Activated effector memory CD4-positive, alpha-beta T cell treated with Interleukin-2 at 50 U/mL for 16 hours (primary cell): ENCODE measurements around the gene OARD1.

Experiments
- DNase-seq: peaks from one replicate; pipeline ENCODE4 v3.0.0-alpha.2; 2020

OARD1 gene

DNA sequence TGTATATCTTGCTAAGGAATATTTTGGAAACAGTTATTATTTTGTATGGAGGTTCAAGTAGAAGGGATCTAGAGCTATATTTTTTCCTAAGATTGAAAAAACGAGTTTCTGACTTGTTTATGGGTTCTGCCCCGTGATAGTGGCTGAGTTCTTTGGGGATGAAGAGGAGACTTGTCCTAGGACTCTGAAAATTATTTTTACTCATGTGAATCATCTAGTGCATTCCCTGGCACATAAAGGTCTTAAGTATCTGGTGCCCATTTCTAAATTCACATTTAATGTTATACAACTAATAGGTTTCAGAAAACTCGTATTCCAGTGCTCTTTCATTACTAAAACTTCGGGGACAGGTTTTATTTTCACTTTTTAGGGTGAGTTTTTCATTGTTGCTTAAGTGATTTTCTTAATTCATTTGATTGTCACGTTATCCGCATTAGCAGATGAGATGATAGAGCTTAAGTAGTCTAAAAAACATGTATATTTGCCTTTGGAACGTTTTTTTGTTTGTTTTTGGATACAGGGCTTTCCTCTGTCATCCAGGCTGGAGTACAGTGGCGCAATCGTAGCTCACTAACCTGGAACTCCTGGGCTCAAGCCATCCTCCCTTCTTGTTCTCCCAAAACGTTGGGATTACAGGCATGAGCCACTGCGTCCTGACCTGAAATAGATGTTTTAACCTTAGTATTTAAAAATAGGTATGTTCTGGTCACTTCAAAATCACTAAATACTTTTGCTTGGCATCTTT, 2.7 kb upstream of the OARD1 start:
- no peak for DNase-seq

DNA sequence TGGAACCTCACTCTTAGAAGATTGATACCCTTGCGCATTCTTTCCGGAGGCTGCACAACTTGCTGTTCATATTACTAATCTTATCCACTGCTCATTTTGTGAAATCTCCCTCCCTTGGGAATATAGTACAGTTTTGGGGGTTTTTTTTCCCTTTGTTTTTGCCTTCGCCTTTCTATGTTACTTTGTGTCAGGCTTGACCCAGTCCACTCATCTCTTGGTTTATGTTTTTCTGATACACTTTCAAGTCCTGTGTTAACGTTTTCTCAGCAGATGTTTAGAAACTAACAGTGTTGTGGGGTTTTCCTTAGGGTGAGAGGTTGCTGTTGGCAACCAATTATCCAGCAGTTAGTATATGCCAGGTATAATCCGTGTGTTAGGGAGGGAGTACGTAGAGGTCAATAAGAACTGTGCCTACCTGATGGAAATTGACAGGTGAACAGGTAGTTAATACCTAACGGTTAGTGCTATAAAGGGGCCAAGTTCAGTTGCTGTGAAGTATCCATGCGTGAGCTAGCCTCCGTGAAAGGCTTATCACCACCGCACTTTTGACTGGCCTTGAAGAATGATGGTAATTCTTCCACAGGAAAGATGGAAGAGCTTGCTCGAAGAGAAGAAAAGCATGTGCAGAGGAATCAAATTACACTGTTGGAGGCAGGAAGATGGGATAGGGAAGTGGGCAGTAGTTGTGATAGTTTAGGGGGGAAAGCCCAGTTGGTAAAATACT, 2.0 kb upstream of the OARD1 start:
- DNase-seq, result no peak

GRCh38 chr6:41073203-41073967, 1.2 kb upstream of the OARD1 start:
- peak; percentile 72 for DNase-seq

- DNase-seq, result no peak
These were observed 663 bp upstream of the OARD1 start, which contains the start of gene NFYA for GRCh38 chr6:41072836-41073202. TSS of gene NFYA (plus strand) at chr6:41072974. CDS start at chr6:41079090, 6,116 bp downstream.

- DNase-seq, result no peak
These were observed 644 bp downstream of the OARD1 start for GRCh38 chr6:41071501-41071922.

DNA sequence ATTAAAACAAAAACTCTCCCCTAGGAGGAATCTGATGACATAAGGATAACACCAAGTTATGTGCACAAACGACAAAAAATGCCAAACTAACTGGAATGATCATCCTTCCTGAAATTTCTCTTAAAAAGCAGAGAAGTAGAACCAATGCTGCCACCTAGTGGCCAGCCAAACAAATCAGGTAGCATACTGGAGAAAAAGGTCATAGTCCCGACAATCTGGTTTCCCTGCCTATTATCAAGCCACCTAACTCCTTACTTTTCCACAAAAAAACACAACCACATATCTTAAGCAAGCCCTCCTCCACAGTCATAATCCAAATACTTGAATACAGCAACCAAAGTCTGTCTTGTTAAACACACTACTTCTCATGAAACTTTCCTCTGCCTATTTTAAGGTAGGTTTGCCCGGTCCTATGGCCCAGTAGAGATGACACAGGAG, 5.3 kb downstream of the OARD1 start:
- peak; percentile 32 for DNase-seq

DNA sequence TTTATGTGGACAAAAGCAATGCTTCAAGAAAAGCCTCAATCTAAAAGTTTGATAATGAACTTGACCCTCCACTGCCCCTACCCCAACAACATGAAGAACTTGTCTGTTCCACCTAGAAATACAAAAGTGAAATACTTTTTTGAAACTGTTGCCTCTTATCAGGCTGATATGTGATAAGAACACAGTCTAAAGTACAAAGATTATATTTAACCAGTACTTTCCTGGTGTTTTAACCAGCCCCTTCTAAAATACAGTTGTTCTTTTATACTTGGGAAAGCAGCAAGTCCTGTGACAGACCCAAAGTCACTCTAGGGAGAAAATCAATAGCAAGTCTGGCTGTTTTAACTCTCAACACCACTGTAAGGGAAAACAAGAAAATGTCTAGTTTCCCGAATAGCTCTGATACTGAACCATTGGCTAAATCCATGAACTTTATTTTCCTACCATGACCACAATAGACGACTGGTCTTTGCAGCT, 6.6 kb downstream of the OARD1 start:
- no peak for DNase-seq

- no peak for DNase-seq
These were observed 7.3 kb downstream of the OARD1 start for GRCh38 chr6:41064841-41065240.

DNA sequence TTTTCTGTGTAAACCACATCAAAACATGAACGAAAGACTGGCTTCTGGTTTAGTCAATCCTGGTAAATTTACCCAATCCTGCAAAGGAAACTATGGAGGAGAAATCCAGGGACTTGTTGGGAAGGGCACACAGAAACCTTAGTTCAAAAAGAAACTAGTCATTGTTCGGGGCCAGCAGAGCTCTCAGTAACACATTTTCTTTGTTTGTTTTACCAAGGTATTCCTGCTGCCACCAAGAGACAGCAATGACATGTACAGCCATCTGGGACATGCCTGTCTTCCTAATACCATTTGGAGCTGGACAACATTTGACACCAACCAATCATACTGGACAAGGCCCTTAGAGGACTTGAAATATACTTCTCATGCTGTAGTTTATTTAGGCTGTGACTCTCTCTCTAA, 8.3 kb downstream of the OARD1 start:
- DNase-seq, result no peak

DNA sequence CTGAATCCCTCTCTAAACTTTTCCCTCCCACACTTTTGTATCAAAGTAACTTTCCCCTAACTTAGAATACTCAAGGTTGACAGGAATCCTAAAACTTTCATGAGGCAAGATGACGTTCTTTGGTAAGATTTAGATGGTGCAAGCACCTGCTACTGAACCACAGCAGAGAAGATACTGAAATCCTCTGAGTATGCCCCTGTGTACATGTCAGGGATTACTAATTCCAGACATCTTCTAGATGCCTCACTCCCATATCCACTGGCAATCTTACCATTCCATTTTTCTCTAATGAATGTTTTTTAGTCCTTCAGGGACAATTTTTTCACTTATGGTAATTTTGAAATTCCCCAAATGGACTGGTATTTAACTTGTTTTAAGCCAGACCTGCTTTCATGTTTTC, 10.1 kb downstream of the OARD1 start:
- DNase-seq, result no peak

DNA sequence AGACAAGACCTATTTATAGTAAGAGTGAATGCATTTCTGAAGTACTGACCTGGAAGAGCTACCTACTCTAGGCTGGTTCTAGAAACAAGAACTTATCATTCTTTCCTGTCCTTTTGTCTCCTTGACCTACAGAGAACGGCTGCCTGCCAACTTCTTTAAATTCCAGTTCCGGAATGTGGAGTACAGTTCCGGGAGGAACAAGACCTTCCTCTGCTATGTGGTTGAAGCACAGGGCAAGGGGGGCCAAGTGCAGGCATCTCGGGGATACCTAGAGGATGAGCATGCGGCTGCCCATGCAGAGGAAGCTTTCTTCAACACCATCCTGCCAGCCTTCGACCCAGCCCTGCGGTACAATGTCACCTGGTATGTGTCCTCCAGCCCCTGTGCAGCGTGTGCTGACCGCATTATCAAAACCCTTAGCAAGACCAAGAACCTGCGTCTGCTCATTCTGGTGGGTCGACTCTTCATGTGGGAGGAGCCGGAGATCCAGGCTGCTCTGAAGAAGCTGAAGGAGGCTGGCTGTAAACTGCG, 10.9 kb downstream of the OARD1 start:
- DNase-seq, result no peak

GRCh38 chr6:41059556-41059955, 12.6 kb downstream of the OARD1 start:
- no peak for DNase-seq

GRCh38 chr6:41058783-41059181, 13.4 kb downstream of the OARD1 start:
- DNase-seq, result no peak

- DNase-seq, result no peak
These were observed 15.2 kb downstream of the OARD1 start for GRCh38 chr6:41056768-41057490.

DNA sequence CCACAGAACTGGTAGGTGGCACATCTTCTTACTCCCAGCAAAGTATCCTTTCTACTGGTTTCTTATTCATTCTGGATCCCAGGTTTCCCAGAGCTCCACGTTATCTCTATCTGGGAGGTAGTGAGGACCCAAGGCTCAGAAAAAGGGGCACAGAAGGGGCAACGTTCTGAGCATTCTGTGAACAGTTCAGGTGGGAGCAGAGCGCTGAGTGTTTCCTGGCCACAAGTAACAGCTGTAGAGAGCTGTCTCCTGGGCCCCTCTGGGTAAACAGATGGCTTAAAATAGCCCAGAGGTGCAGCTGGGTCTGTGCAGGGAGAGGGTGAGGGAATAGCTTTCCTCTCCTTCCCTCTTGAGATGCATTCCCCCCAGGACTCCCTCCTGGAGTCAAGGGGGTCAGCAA, 17.0 kb downstream of the OARD1 start:
- DNase-seq, result no peak

DNA sequence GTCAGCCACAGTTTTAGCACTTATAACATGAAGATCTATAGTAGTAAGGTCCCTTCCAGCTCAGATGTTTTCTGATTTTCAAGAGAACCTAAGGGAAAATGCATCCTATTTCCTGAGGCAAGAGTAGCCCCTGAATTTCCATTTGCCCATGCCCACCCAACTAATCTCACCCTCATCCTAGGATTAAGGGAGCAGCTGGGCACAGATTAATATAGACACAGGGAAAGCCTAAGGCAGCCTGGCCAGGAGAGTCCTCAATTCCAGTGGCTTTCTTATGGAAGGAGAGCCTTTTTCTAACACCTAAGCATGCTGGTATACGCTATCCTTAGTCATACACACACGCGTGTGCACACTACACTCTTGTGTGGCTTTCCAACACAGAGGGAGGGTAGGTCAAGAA, 17.6 kb downstream of the OARD1 start:
- no peak for DNase-seq

DNA sequence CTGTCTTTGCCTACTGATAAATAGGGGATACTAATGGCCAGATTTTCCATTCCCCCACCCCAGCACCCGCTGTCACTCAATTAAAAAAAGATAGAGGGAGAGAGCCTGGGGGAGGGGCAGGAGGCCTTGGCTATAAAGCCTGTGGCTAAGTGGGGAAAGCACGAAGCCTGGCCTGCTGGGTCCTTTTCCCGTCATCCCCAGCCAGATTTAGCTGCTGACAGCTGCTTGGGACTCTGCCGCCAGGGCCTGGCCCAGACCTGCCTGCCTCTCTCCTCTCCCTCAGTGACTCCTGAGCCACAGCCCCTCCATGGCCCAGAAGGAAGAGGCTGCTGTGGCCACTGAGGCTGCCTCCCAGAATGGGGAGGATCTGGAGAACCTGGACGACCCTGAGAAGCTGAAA, 19.1 kb downstream of the OARD1 start, which contains the start of gene APOBEC2:
Gene APOBEC2, plus strand, starts transcription at position 162 of the 400 bp plus-strand sequence. Its CDS starts 146 bp downstream, at position 308.
- DNase-seq, result no peak

GRCh38 chr6:41051873-41052272, 20.3 kb downstream of the OARD1 start:
- no peak for DNase-seq

DNA sequence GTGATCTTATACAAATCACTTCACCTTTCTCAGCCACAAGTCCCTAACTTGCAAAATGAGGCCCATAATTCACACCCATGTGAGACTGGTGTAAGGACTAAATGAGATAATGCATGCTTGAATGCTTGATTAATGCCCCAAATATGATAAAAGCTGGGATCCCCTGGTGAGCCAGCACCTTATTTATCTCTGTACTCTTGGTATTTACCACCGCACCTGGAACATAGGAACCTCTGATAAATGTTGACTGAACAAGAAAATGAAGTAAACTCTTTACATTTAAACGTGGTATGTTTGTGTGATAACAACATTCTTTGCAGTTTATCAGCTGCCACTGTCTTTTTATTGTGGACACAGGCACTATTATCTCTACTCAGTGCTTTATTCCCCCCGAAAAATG, 21.6 kb downstream of the OARD1 start:
- no peak for DNase-seq

- no peak for DNase-seq
These were observed 22.2 kb downstream of the OARD1 start for GRCh38 chr6:41049955-41050354.

GRCh38 chr6:41049521-41049920, 22.6 kb downstream of the OARD1 start:
- no peak for DNase-seq
